IMR-90 (cell line): Measurements from ENCODE around the gene KLHDC9. TPM values are rescaled to one million over a fixed set of nuclear protein-coding genes. Genes with fewer than 3 reads are reported as not detected.

Source experiments
- ATAC-seq: fragments of 200-7000 bp; cut with Tn5 transposase; 2 replicates; pipeline ENCODE4 v1.9.1; 2020; ENCODE audit warnings: low read depth, mild to moderate bottlenecking, moderate library complexity
- BruUV-seq: library from RNA; stranded (reverse); fragments of 400-500 nt; replicated peaks from 2 replicates; lab custom pipeline; 2021; lab: Mats Ljungman, UMichigan
- CTCF ChIA-PET: fragments of 300-600 bp; formaldehyde crosslinking; extraction: SDS; loops from one replicate; lab custom pipeline; 2021; ENCODE audit warnings: antibody characterized with exemption; lab: Yijun Ruan, JAX
- POLR2A ChIA-PET: fragments of 300-600 bp; sonication (Branson Sonifier 250); formaldehyde crosslinking; loops from one replicate; lab custom pipeline; 2022; ENCODE audit warnings: antibody characterized with exemption; ENCODE audit not compliant: unreplicated experiment; lab: Charles Lee
- DNase-seq: peaks from one replicate; pipeline ENCODE4 v3.0.0; 2013
- H2AFZ ChIP-seq: replicated peaks from 2 replicates; pipeline ENCODE3; 2013; ENCODE audit warnings: low read length, mild to moderate bottlenecking; ENCODE audit not compliant: poor library complexity
- H2AK5ac ChIP-seq: 2 replicates; pipeline ENCODE4 v1.6.1; 2013; ENCODE audit warnings: low read depth, low read length, inconsistent platforms
- H2AK9ac ChIP-seq: replicated peaks from 2 replicates; pipeline ENCODE3; 2013; ENCODE audit warnings: mild to moderate bottlenecking, low read depth, low read length, moderate library complexity; ENCODE audit not compliant: poor library complexity
- H2BK120ac ChIP-seq: 2 replicates; pipeline ENCODE4 v1.6.1; 2013; ENCODE audit warnings: low read depth, low read length, inconsistent platforms
- H2BK15ac ChIP-seq: 3 replicates; pipeline ENCODE4 v1.6.1; 2013; ENCODE audit warnings: low read depth, low read length, inconsistent platforms
- H2BK20ac ChIP-seq: 2 replicates; pipeline ENCODE4 v1.6.1; 2013; ENCODE audit warnings: low read depth, mild to moderate bottlenecking, inconsistent platforms, low read length, moderate library complexity
- H2BK5ac ChIP-seq: 2 replicates; pipeline ENCODE4 v1.6.1; 2013; ENCODE audit warnings: mild to moderate bottlenecking, low read depth, low read length, inconsistent platforms; ENCODE audit not compliant: poor library complexity, severe bottlenecking
- H3K14ac ChIP-seq: replicated peaks from 2 replicates; pipeline ENCODE4 v1.6.1; 2013; ENCODE audit warnings: low read depth, low read length, inconsistent platforms
- H3K18ac ChIP-seq: 2 replicates; pipeline ENCODE4 v1.6.1; 2013; ENCODE audit warnings: low read depth, low read length, control low read depth
- H3K23ac ChIP-seq: 2 replicates; pipeline ENCODE4 v1.6.1; 2013; ENCODE audit warnings: low read depth, low read length, inconsistent platforms
- H3K27ac ChIP-seq: 2 replicates; pipeline ENCODE4 v1.5.1; 2013; ENCODE audit warnings: mild to moderate bottlenecking, control low read depth, low read length; ENCODE audit not compliant: insufficient read depth
- H3K27me3 ChIP-seq: 2 replicates; pipeline ENCODE4 v1.6.1; 2013; ENCODE audit warnings: low read length; ENCODE audit not compliant: control insufficient read depth, insufficient read depth
- H3K36me3 ChIP-seq: 2 replicates; pipeline ENCODE4 v1.6.1; 2013; ENCODE audit warnings: low read length, mixed read lengths; ENCODE audit not compliant: control insufficient read depth, insufficient read depth
- H3K4ac ChIP-seq: 2 replicates; pipeline ENCODE4 v1.6.1; 2013; ENCODE audit warnings: low read depth, low read length, inconsistent platforms
- H3K4me1 ChIP-seq: 2 replicates; pipeline ENCODE4 v1.6.1; 2013; ENCODE audit warnings: low read length, mixed read lengths; ENCODE audit not compliant: control insufficient read depth, insufficient read depth
- H3K4me2 ChIP-seq: 2 replicates; pipeline ENCODE4 v1.6.1; 2013; ENCODE audit warnings: low read depth, mild to moderate bottlenecking, control low read depth, low read length, moderate library complexity
- H3K4me3 ChIP-seq: 2 replicates; pipeline ENCODE4 v1.5.1; 2013; ENCODE audit warnings: low read depth, mild to moderate bottlenecking, control low read depth, low read length, moderate library complexity; ENCODE audit not compliant: insufficient read depth
- H3K56ac ChIP-seq: 2 replicates; pipeline ENCODE4 v1.6.1; 2013; ENCODE audit warnings: low read length, inconsistent platforms; ENCODE audit not compliant: insufficient read depth; ENCODE audit errors: extremely low read depth
- H3K79me1 ChIP-seq, 2 experiments: 2 replicates each; pipeline ENCODE4 v1.6.1; 2013; ENCODE audit warnings: low read length in 2 of 2, inconsistent platforms in 1 of 2, low read depth in 1 of 2
- H3K9ac ChIP-seq: 2 replicates; pipeline ENCODE4 v1.6.1; 2013; ENCODE audit warnings: low read depth, low read length, control low read depth
- H3K9me1 ChIP-seq: 2 replicates; pipeline ENCODE4 v1.6.1; 2013; ENCODE audit warnings: low read length, inconsistent platforms; ENCODE audit not compliant: insufficient read depth
- H3K9me3 ChIP-seq: 2 replicates; pipeline ENCODE4 v1.6.1; 2013; ENCODE audit warnings: low read length; ENCODE audit not compliant: control insufficient read depth, insufficient read depth
- H4K20me1 ChIP-seq: 2 replicates; pipeline ENCODE4 v1.6.1; 2013; ENCODE audit warnings: low read length, inconsistent platforms; ENCODE audit not compliant: insufficient read depth
- H4K5ac ChIP-seq: 2 replicates; pipeline ENCODE4 v1.6.1; 2013; ENCODE audit warnings: mild to moderate bottlenecking, low read depth, low read length, control low read depth
- H4K8ac ChIP-seq, 2 experiments: 2 replicates each; pipeline ENCODE4 v1.6.1; 2013; ENCODE audit warnings: low read depth in 2 of 2, low read length in 2 of 2, control low read depth in 1 of 2, inconsistent platforms in 1 of 2
- H4K91ac ChIP-seq: 2 replicates; pipeline ENCODE4 v1.6.1; 2013; ENCODE audit warnings: low read depth, low read length, inconsistent platforms; ENCODE audit not compliant: insufficient read depth
- CTCF ChIP-seq: conservative IDR thresholded peaks from 2 replicates; pipeline ENCODE4 v1.5.1; 2012; ENCODE audit warnings: mild to moderate bottlenecking, low read depth, low read length, improper control_type of control experiment
- FOS ChIP-seq: fragments of 150-350 bp; IDR thresholded peaks from 2 replicates; pipeline ENCODE4 v1.6.1; 2016; ENCODE audit warnings: low read depth, low read length
- POLR2A ChIP-seq: IDR thresholded peaks from 2 replicates; pipeline ENCODE4 v1.6.1; 2012; ENCODE audit warnings: mild to moderate bottlenecking, low read depth, low read length
- WGBS, 2 experiments: methylation state at CpG; one replicate each; pipeline versions ENCODE4 v1.1.5 to v1.1.7; 2013; ENCODE audit warnings: missing lambda C conversion rate in 2 of 2; ENCODE audit not compliant: insufficient read length in 1 of 2; ENCODE audit errors: extremely low coverage in 2 of 2; 5-methylcytosine and 5-hydroxymethylcytosine counted together
- dilution Hi-C: fragments of 300-500 bp; cut with HindIII; formaldehyde crosslinking; loops from one replicate; pipeline ENCODE4 v1.14.3; 2018; ENCODE audit warnings: low sequenced_read_pairs; ENCODE audit not compliant: unreplicated experiment
- in situ Hi-C: fragments of 300-500 bp; cut with MboI; formaldehyde crosslinking; loops from 3 replicates; pipeline ENCODE4 v1.14.3; 2019; ENCODE audit warnings: low sequenced_read_pairs, inconsistent platforms, mixed read lengths
- intact Hi-C: fragments of 100-400 bp; cut with micrococcal nuclease; formaldehyde crosslinking; loops from 2 replicates; pipeline ENCODE4 v1.10.0; 2022
- polyA plus RNA-seq, 3 experiments: library from polyadenylated mRNA; depleted of rRNA; stranded (reverse); fragments of >200 nt; gene quantifications; 2 replicates each; pipeline ENCODE4 v1.2.3, GENCODE V29; 2012; ENCODE audit warnings: low replicate concordance in 1 of 3
- total RNA-seq: library from RNA; depleted of rRNA; stranded (reverse); fragments of >200 nt; gene quantifications from 2 replicates; pipeline ENCODE4 v1.2.3, GENCODE V29; 2012

The KLHDC9 gene
- total and polyA plus RNA-seq, 2 of the 4 experiments (the other 2 are of a cell fraction), result 0.18 to 0.70 TPM

- no peak for TF ChIP-seq FOS
Observed at GRCh38 chr1:161091796-161092507, 6.2 kb upstream of the KLHDC9 start (continued).

- Histone ChIP-seq H3K4me1 (peaks cover 10% of the 10 kb centered on the region), H4K91ac (no peak overlapping the region), H2AK5ac (no peak overlapping the region; the same call in 1 of the 2 replicates), H2AFZ (peak overlapping the region; percentile 12), H3K14ac (no peak overlapping the region), H3K4me2 (no peak overlapping the region), H2AK9ac (no peak overlapping the region), H3K27me3 (no peaks in the 10 kb centered on the region), H3K79me1 (no peaks in the 10 kb centered on the region), H3K23ac (no peak overlapping the region), H3K27ac (no peak overlapping the region), H4K5ac (no peak overlapping the region), H4K20me1 (no peaks in the 10 kb centered on the region), H4K8ac (no peak overlapping the region), H2BK5ac (no peak overlapping the region), H3K9me1 (peaks cover 14% of the 10 kb centered on the region), H3K36me3 (no peaks in the 10 kb centered on the region), H3K9me3 (no peaks in the 10 kb centered on the region), H2BK120ac (peak overlapping the region; percentile 13; the same call in 1 of the 2 replicates), H2BK20ac (peak overlapping the region; percentile 2; the same call in 1 of the 2 replicates), H3K4ac (no peak overlapping the region), H3K4me3 (no peak overlapping the region), H3K56ac (no peak overlapping the region), H2BK15ac (no peak overlapping the region), H3K9ac (no peak overlapping the region), H3K18ac (no peak overlapping the region)
- dilution Hi-C loops, result no loop called here
- ATAC-seq (no peak; the same call in 1 of the 2 replicates), DNase-seq (peak; percentile 43)
- TF ChIP-seq CTCF (no peak), POLR2A (no peak)
- in situ Hi-C loops, result no loop called here
- WGBS, 2 experiments, result 87% methylated on average over 3 of the region's 3 CpGs; no CpG with 5 or more reads in 1 of the 2 experiments
- no TSS peak for BruUV-seq
- ChIA-PET CTCF (no interaction called here), POLR2A (no interaction called here)
- intact Hi-C loops, result no loop called here
Observed at GRCh38 chr1:161092621-161093028, 5.5 kb upstream of the KLHDC9 start.
